ENCODE measurements around the gene EDEM2.

EDEM2 gene

DNA sequence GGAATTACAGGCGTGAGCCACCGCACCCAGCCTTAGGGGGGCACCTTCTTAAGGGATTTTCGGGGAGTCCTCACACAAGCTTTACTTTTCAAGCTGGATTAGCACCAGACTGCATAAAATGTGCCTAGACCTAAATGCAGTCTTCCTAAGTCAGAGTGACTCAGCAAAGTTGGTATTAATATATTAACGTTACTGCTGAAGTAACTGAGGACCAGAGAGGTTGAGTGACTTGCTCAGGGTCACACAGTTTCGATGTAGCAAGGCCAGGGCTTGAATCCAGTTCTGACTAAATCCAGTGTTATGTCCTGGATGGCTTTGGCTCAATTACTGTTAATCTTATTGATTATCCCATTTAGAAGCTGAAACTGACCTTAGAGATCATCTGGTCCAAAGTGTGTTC is 13.4 kb downstream of the EDEM2 start:
- no peak for DNase-seq (ENCODE audit: extremely low read depth, low read depth)
- no peak for TF ChIP-seq CTCF (IDR thresholded peaks at IDR 0.05; ENCODE audit: low read depth, low read length)

DNA sequence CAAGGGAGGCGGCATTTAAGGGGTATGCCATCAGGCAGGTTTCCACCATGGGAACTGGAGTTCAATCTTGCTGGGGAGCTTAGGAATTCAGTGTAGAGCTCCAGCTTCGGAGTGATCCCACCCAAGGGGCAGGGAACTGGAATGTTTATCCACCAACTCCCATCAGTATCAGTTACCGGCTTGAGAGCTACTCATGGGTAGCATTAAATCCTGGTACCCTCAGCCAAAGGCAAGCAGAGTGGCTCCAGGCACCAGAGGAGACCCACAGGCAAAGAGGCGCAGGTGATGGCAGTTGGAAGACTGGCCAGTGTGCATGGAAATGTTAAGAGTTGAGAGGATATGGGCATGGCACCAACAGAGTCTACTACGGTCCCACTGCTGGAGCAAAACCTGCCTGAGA is 14.1 kb downstream of the EDEM2 start:
- no peak for TF ChIP-seq CTCF (IDR thresholded peaks at IDR 0.05; ENCODE audit: low read depth, low read length)
- DNase-seq (ENCODE audit: extremely low read depth, low read depth) = no peak

DNA sequence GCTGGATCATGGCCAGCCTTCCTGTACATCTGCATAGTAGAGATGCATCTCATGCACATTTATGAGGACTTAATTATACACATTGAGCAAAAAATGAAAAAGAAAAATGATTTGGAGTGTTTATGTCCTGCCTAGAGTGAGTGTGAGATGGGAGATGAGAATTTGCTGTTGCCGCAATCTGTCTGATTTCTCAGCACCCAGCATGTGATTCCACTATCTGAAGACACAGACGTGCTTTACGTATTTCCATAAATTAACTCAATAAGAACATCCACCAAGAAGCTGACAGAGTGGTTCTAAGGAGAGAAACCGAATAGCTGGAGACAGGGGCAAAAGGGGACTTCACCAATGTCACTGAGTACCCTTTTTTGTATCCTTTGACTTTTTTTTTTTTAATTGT is 15.2 kb downstream of the EDEM2 start:
- TF ChIP-seq CTCF (IDR thresholded peaks at IDR 0.05; ENCODE audit: low read depth, low read length) = no peak
- DNase-seq (ENCODE audit: extremely low read depth, low read depth) = no peak

DNA sequence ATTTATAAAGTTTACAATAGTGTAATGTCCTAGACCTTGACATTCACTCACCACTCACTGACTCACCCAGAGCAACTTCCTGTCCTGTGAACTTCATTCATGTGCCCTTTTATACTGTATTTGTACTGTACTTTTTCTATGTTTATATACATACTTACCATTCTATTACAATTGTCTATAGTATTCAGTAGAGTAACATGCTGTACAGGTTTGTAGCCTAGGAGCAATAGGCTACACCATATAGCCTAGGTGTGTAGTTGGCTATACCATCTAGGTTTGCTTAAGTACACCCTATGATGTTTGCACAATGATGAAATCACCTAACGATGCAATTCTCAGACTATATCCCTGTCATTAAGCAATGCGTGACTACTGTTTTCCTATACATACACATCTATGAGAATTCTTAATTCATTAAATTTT is 17.5 kb downstream of the EDEM2 start:
- TF ChIP-seq CTCF (IDR thresholded peaks at IDR 0.05; ENCODE audit: low read depth, low read length) = no peak
- DNase-seq (ENCODE audit: extremely low read depth, low read depth) = no peak

GRCh38 chr20:35125753-35126152 is 21.4 kb downstream of the EDEM2 start:
- no peak for DNase-seq (ENCODE audit: extremely low read depth, low read depth)
- TF ChIP-seq CTCF (IDR thresholded peaks at IDR 0.05; ENCODE audit: low read depth, low read length) = no peak

DNA sequence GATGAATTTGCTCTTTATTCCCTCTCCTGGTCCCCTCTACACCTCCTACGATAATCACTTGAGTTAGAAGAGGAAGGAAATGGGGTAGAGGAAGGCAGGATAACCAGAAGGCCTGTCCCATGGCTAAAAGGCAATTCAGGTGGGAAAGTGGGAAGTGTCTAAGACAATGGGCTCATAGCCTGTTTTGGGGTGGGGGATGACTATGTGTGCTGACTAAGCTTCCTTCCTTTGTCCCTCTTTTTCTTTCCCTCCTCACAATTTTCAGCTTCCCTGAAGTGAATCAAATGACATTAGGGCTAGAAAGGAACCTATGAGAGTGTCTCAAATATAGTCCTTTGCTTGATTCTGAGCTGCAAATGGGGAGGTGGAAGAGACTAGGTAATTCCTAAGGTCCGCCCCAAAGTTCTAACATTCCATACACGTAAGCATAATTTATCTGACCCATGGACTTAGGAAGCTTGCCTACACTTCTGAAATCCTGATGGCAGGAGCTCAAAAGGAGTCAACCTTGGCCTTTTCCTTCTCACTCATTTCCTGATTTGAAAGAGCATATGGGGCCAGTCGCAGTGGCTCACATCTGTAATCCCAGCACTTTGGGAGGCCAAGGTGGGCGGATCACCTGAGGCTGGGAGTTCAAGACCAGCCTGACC is 24.3 kb downstream of the EDEM2 start:
- TF ChIP-seq CTCF (IDR thresholded peaks at IDR 0.05; ENCODE audit: low read depth, low read length) = no peak
- no peak for DNase-seq (ENCODE audit: extremely low read depth, low read depth)

GRCh38 chr20:35121186-35121585 is 25.9 kb downstream of the EDEM2 start:
- DNase-seq (ENCODE audit: extremely low read depth, low read depth) = no peak
- no peak for TF ChIP-seq CTCF (IDR thresholded peaks at IDR 0.05; ENCODE audit: low read depth, low read length)

Data from AG09319 (cell line).